OCI-LY1 (cell line): ENCODE data around the gene USP15.
"Not testable (repeated sequence)": the region's sequence is repeated elsewhere in the genome, so short reads cannot be mapped to it uniquely, and the experiment has no call there.

Experiments
- EZH2 ChIP-seq: fragments of 200-600 bp; sonication (generic), shearing (Covaris generic); IDR thresholded peaks from 2 replicates; pipeline ENCODE4 v1.8.0; 2017; ENCODE audit warnings: borderline replicate concordance, mixed run types, mild to moderate bottlenecking, antibody characterized with exemption, low read length, moderate library complexity, mixed read lengths
- TF ChIP-seq, protein P1 (sequence below): fragments of 200-600 bp; sonication (generic), shearing (Covaris generic); IDR thresholded peaks from 2 replicates; pipeline ENCODE4 v1.5.1; 2017; ENCODE audit warnings: mild to moderate bottlenecking, antibody characterized with exemption, low read length, moderate library complexity, mixed read lengths

DNA sequence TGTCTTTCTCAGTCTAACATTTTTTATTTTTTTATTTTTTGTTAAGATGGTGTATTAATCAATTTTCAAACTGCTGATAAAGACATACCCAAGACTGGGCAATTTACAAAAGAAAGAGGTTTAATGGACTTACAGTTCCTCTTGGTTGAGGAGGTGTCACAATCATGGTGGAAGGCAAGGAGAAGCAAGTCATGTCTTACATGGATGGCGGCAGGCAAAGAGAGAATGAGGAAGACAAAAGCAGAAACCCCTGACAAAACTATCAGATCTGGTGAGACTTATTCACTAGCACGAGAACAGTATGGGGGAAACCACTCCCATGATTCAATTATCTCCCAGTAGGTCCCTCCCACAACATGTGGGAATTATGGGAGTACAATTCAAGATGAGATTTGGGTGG is 195.2 kb downstream of the USP15 start:
- TF ChIP-seq, protein P1, sequence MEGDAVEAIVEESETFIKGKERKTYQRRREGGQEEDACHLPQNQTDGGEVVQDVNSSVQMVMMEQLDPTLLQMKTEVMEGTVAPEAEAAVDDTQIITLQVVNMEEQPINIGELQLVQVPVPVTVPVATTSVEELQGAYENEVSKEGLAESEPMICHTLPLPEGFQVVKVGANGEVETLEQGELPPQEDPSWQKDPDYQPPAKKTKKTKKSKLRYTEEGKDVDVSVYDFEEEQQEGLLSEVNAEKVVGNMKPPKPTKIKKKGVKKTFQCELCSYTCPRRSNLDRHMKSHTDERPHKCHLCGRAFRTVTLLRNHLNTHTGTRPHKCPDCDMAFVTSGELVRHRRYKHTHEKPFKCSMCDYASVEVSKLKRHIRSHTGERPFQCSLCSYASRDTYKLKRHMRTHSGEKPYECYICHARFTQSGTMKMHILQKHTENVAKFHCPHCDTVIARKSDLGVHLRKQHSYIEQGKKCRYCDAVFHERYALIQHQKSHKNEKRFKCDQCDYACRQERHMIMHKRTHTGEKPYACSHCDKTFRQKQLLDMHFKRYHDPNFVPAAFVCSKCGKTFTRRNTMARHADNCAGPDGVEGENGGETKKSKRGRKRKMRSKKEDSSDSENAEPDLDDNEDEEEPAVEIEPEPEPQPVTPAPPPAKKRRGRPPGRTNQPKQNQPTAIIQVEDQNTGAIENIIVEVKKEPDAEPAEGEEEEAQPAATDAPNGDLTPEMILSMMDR, result not testable (repeated sequence)
- TF ChIP-seq EZH2, result not testable (repeated sequence)
